Left ventricle myocardium inferior (tissue), 1 donor: ENCODE data around the gene SRP68. TPM values are rescaled to one million over a fixed set of nuclear protein-coding genes. Genes with fewer than 3 reads are reported as not detected.

Experiments used
- DNase-seq: peaks from one replicate; pipeline ENCODE4 v3.0.0-alpha.2; 2020
- H3K27ac ChIP-seq: fragments of 200-600 bp; replicated peaks from 2 replicates; pipeline ENCODE4 v1.8.0; 2021
- H3K27me3 ChIP-seq: fragments of 200-600 bp; 2 replicates; pipeline ENCODE4 v1.8.0; 2021; ENCODE audit warnings: low read depth
- H3K36me3 ChIP-seq: fragments of 200-600 bp; 2 replicates; pipeline ENCODE4 v1.8.0; 2021
- H3K4me1 ChIP-seq: fragments of 200-600 bp; 2 replicates; pipeline ENCODE4 v1.8.0; 2021
- H3K4me3 ChIP-seq: fragments of 200-600 bp; 2 replicates; pipeline ENCODE4 v1.8.0; 2021; ENCODE audit warnings: mild to moderate bottlenecking, moderate library complexity
- H3K9me3 ChIP-seq: fragments of 200-600 bp; replicated peaks from 2 replicates; pipeline ENCODE4 v1.8.0; 2021
- CTCF ChIP-seq: fragments of 200-600 bp; IDR thresholded peaks from 2 replicates; pipeline ENCODE4 v1.8.0; 2021; ENCODE audit warnings: antibody characterized with exemption, mild to moderate bottlenecking, borderline replicate concordance
- intact Hi-C: fragments of 100-400 bp; cut with micrococcal nuclease; formaldehyde crosslinking; loops from one replicate; pipeline ENCODE4 v1.11.0; 2022
- total RNA-seq: library from RNA; stranded (reverse); fragmentation: NEBNext Ultra II Directional; extraction: Animal tissue kit (Norgen Biotek cat#: 25700); gene quantifications from one replicate; pipeline ENCODE4 v1.2.1, GENCODE V29; 2021
- donor health status: DM: no; HTN: yes; CAD: no; lungs with severe emphysema.

SRP68 gene
- total RNA-seq, 1 donor from 2014 or later: 57.4 TPM

DNA sequence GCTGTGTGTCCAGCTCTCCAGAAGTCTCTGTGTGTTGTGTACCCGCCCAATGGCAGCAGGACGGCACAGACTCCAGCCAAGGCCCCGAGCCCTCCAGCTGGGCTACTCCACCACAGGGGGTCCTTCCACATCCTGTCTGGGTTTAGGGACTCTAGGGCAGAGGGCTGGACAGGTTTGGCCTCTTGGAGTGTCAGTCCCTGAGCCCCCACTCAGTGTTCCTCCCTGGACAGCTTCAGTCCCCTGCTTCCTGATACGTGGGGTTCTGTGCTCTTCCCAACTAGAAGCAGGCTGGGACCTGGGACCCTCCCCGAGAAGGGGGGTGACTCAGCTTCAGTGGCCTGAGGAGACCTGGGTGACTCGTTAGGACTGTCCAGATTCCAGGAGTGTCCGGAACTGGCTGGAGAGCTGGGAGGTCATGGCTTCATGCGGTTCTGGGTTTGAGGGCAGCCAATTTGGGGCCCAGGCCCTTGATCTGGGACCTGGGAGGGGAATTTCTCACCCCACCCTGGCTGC is 67.5 kb downstream of the SRP68 start:
- Histone ChIP-seq H3K4me3 (no peak overlapping the region), H3K27me3 (no peaks in the 10 kb centered on the region), H3K36me3 (peaks cover 5% of the 10 kb centered on the region), H3K9me3 (no peaks in the 10 kb centered on the region), H3K27ac (peak overlapping the region; percentile 7), H3K4me1 (peaks cover 17% of the 10 kb centered on the region)
- TF ChIP-seq CTCF: no peak
- DNase-seq: no peak
- intact Hi-C loops: loop anchor here (5.0 kb wide), 1 partner anchor 98 kb away; no protein-coding TSS in a partner anchor

DNA sequence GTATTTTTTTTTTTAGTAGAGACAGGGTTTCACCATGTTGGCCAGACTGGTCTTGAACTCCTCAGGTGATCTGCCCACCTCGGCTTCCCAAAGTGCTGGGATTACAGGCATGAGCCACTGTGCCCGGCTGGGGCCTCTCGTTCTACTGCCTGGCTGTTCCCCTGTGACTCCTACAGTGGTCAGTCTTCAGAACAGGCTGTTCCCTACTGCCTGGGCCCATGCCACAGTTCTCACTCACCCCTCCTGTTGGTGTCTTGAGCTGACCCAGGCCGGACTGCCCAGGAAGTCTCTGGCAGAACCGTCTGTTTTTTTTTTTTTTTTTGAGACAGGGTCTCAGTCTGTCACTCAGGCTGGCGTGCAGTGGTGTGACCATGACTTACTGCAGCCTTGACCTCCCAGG is 68.4 kb downstream of the SRP68 start:
- intact Hi-C loops: no loop called here
- peaks cover 5% of the 10 kb centered on the region for H3K36me3 ChIP-seq
- no peak overlapping the region for H3K4me3 ChIP-seq
- H3K9me3 ChIP-seq: no peaks in the 10 kb centered on the region
- no peak overlapping the region for H3K27ac ChIP-seq
- no peak for DNase-seq
- H3K4me1 ChIP-seq: peaks cover 17% of the 10 kb centered on the region
- no peaks in the 10 kb centered on the region for H3K27me3 ChIP-seq
- no peak for TF ChIP-seq CTCF

- Histone ChIP-seq H3K9me3 (no peaks in the 10 kb centered on the region), H3K36me3 (peaks cover 5% of the 10 kb centered on the region), H3K4me1 (peaks cover 22% of the 10 kb centered on the region), H3K27ac (no peak overlapping the region), H3K4me3 (no peak overlapping the region), H3K27me3 (no peaks in the 10 kb centered on the region)
- intact Hi-C loops: no loop called here
- TF ChIP-seq CTCF: no peak
- DNase-seq: no peak
Measured at GRCh38 chr17:76002100-76002499, 70.2 kb downstream of the SRP68 start.

GRCh38 chr17:76000755-76001521 is 71.4 kb downstream of the SRP68 start, which contains the start of gene CDK3:
Gene CDK3 (plus strand): TSS chr17:76000855. CDS start chr17:76001426, 571 bp downstream.
- Histone ChIP-seq H3K4me3 (no peak within 1 kb of the TSS), H3K9me3 (no peaks in the 10 kb centered on the region), H3K27ac (no peak within 1 kb of the TSS), H3K36me3 (peaks cover 5% of the 10 kb centered on the region), H3K4me1 (peaks cover 29% of the 10 kb centered on the region), H3K27me3 (no peaks in the 10 kb centered on the region)
- intact Hi-C loops: no loop called here
- TF ChIP-seq CTCF: no peak
- no peak for DNase-seq

GRCh38 chr17:76000016-76000754 is 72.1 kb downstream of the SRP68 start:
- peaks cover 5% of the 10 kb centered on the region for H3K36me3 ChIP-seq
- intact Hi-C loops: no loop called here
- no peaks in the 10 kb centered on the region for H3K27me3 ChIP-seq
- H3K4me1 ChIP-seq: peaks cover 25% of the 10 kb centered on the region
- TF ChIP-seq CTCF: peak; percentile 61
- no peak overlapping the region for H3K27ac ChIP-seq
- no peak for DNase-seq
- no peak overlapping the region for H3K4me3 ChIP-seq
- no peaks in the 10 kb centered on the region for H3K9me3 ChIP-seq
